ENCODE results near the gene NTSR1.

GRCh38 chr20:62697468-62697912 is 11.1 kb upstream of the NTSR1 start:
- no peak for TF ChIP-seq CTCF (IDR thresholded peaks at IDR 0.05)
- no peak for TF ChIP-seq POLR2A (IDR thresholded peaks at IDR 0.05)
- no peak for TF ChIP-seq POLR2AphosphoS5 (IDR thresholded peaks at IDR 0.05)
